ENCODE measurements around the gene MCTP1. TPM values are rescaled to one million over a fixed set of nuclear protein-coding genes. Genes with fewer than 3 reads are reported as not detected.

Gene MCTP1
- total and polyA plus RNA-seq, 10 of the 15 experiments (the other 5 are each of a cell fraction or from before 2014, with no cell fraction given), result 12.6 to 45.9 (median 18.8) TPM

- ChIA-PET SMC1A (ENCODE audit: uncharacterized antibody, unreplicated experiment) (interaction anchor here (1.6 kb wide), 1 partner anchor 11 kb away, joined by 3 read pairs; no protein-coding TSS in a partner anchor), POLR2A (no interaction called here), CTCF (no interaction called here), RAD21 (ENCODE audit: unreplicated experiment) (interaction anchor here (0.8 kb wide), 1 partner anchor 9 kb away, joined by 3 read pairs; no protein-coding TSS in a partner anchor)
- in situ Hi-C loops (cut with MboI), result no loop called here
- Histone ChIP-seq H3K79me2 (ENCODE audit: control insufficient read depth, insufficient read depth, low read length) (no peaks in the 10 kb centered on the region), H3K27ac (ENCODE audit: control insufficient read depth, insufficient read depth) (no peak overlapping the region), H3K36me3 (ENCODE audit: control insufficient read depth in 2 of 2, insufficient read depth in 2 of 2, low read length in 1 of 2) (no peaks in the 10 kb centered on the region), H2AFZ (ENCODE audit: control insufficient read depth, low read depth, low read length) (no peak overlapping the region), H3K9me3 (replicated peaks; ENCODE audit: control insufficient read depth, insufficient read depth, low read length) (no peaks in the 10 kb centered on the region), H3K4me3 (no peak overlapping the region), H3K9ac (ENCODE audit: control insufficient read depth, insufficient read depth, low read length) (no peak overlapping the region), H4K20me1 (ENCODE audit: control insufficient read depth, insufficient read depth) (no peaks in the 10 kb centered on the region), H3K4me2 (ENCODE audit: control insufficient read depth, insufficient read depth) (no peak overlapping the region), H3K27me3 (replicated peaks in 1 of 2; ENCODE audit: control insufficient read depth in 2 of 2, insufficient read depth in 2 of 2, low read length in 1 of 2) (peaks cover 0 to 2% of the 10 kb centered on the region in 2 experiments), H3K4me1 (ENCODE audit: control insufficient read depth, insufficient read depth, low read length) (no peaks in the 10 kb centered on the region)
- intact Hi-C loops (cut with micrococcal nuclease; ENCODE audit: unreplicated experiment), result no loop called here
- no peak for TF ChIP-seq EZH2 (IDR thresholded peaks at IDR 0.05; ENCODE audit: borderline replicate concordance, control insufficient read depth, low read depth, low read length)
- TF ChIP-seq MTA2 (IDR thresholded peaks at IDR 0.05; ENCODE audit: low read depth), result no peak
- no peak for TF ChIP-seq STAT3 (IDR thresholded peaks at IDR 0.05; ENCODE audit: low read depth, low read length)
- no peak for TF ChIP-seq ZZZ3 (IDR thresholded peaks at IDR 0.05; ENCODE audit: control insufficient read depth, insufficient read length, low read depth)
- no peak for TF ChIP-seq HDAC6 (IDR thresholded peaks at IDR 0.05; ENCODE audit: unreplicated experiment)
- TF ChIP-seq RB1 (IDR thresholded peaks at IDR 0.05; ENCODE audit: borderline replicate concordance), result no peak
- no peak for TF ChIP-seq USF2 (IDR thresholded peaks at IDR 0.05; ENCODE audit: borderline replicate concordance, low read depth, low read length)
- TF ChIP-seq TBL1XR1 (IDR thresholded peaks at IDR 0.05; ENCODE audit: low read depth, low read length), result no peak
- TF ChIP-seq, protein P1, sequence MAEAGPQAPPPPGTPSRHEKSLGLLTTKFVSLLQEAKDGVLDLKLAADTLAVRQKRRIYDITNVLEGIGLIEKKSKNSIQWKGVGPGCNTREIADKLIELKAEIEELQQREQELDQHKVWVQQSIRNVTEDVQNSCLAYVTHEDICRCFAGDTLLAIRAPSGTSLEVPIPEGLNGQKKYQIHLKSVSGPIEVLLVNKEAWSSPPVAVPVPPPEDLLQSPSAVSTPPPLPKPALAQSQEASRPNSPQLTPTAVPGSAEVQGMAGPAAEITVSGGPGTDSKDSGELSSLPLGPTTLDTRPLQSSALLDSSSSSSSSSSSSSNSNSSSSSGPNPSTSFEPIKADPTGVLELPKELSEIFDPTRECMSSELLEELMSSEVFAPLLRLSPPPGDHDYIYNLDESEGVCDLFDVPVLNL (IDR thresholded peaks at IDR 0.05; ENCODE audit: low read depth, low read length), result no peak
- no peak for TF ChIP-seq CBX5 (IDR thresholded peaks at IDR 0.05; ENCODE audit: low read depth)
- no peak for TF ChIP-seq EED (IDR thresholded peaks at IDR 0.05; ENCODE audit: low read depth)
- no peak for TF ChIP-seq NKRF (conservative IDR thresholded peaks at IDR 0.05)
- no peak for TF ChIP-seq RELA (IDR thresholded peaks at IDR 0.05; ENCODE audit: borderline replicate concordance, partially characterized antibody)
- no peak for TF ChIP-seq BCLAF1 (IDR thresholded peaks at IDR 0.05)
- TF ChIP-seq USF1 (IDR thresholded peaks at IDR 0.05; ENCODE audit: borderline replicate concordance, extremely low read length, insufficient read depth, low read depth, low read length), result no peak
- FAIRE-seq (no peak), ATAC-seq (no peak), DNase-seq (ENCODE audit: low read depth, low spot score) (no peak)
- no TSS peak for BruUV-seq (replicated peaks)
These were observed 12.5 kb downstream of the MCTP1 start for GRCh38 chr5:95272316-95272929.

All from GM12878 (cell line).